Measurements from ENCODE around the gene DEFB125.

DEFB125 gene

DNA sequence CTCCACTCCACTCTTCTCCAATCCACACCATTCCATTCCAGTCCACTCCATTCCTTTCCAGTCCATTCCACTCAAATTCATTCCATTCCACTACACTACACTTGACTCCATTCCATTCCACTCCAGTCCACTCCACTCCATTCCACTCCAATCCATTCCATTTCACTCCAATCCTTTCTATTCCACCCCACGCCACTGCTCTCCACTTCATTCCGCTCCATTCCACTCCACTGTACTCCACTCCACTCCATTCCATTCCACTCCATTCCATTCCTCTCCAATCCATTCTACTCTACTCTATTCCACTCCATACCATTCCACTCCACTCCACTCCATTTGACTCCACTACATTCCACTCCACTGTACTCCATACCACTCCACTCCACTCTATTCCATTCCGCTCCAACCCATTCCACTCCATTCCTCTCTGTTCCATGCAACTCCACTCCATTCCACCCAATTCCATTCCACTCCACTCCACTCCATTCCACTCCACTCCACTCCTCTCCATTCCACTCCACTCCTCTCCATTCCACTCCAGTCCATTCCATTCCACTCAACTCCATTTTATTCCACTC is 23.4 kb upstream of the DEFB125 start:
- TF ChIP-seq EGR1 (IDR thresholded peaks at IDR 0.05) (no peak), ZBTB7A (IDR thresholded peaks at IDR 0.05; ENCODE audit: low read depth) (no peak), TEAD4 (IDR thresholded peaks at IDR 0.05) (no peak), CEBPB (IDR thresholded peaks at IDR 0.05) (no peak), TAF1 (IDR thresholded peaks at IDR 0.05; ENCODE audit: low read depth) (no peak), NFIC (IDR thresholded peaks at IDR 0.05) (no peak), YY1 (IDR thresholded peaks at IDR 0.05; ENCODE audit: low read depth) (no peak), RAD21 (IDR thresholded peaks at IDR 0.05; ENCODE audit: low read depth) (no peak), TCF12 (IDR thresholded peaks at IDR 0.05; ENCODE audit: low read depth) (no peak), EP300 (IDR thresholded peaks at IDR 0.05; ENCODE audit: borderline replicate concordance) (no peak)
- TF ChIP-seq, protein P1, sequence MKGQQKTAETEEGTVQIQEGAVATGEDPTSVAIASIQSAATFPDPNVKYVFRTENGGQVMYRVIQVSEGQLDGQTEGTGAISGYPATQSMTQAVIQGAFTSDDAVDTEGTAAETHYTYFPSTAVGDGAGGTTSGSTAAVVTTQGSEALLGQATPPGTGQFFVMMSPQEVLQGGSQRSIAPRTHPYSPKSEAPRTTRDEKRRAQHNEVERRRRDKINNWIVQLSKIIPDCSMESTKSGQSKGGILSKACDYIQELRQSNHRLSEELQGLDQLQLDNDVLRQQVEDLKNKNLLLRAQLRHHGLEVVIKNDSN (IDR thresholded peaks at IDR 0.05), result no peak
- TF ChIP-seq, protein P2, sequence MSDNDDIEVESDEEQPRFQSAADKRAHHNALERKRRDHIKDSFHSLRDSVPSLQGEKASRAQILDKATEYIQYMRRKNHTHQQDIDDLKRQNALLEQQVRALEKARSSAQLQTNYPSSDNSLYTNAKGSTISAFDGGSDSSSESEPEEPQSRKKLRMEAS (IDR thresholded peaks at IDR 0.05), result no peak

- TF ChIP-seq TEAD4 (IDR thresholded peaks at IDR 0.05), result no peak
- TF ChIP-seq, protein P2 (IDR thresholded peaks at IDR 0.05), result no peak
- no peak for TF ChIP-seq ZBTB7A (IDR thresholded peaks at IDR 0.05; ENCODE audit: low read depth)
- TF ChIP-seq FOXM1 (IDR thresholded peaks at IDR 0.05; ENCODE audit: borderline replicate concordance, low read depth), result no peak
- TF ChIP-seq NFIC (IDR thresholded peaks at IDR 0.05), result no peak
- TF ChIP-seq, protein P1 (IDR thresholded peaks at IDR 0.05), result no peak
These were observed 22.6 kb upstream of the DEFB125 start for GRCh38 chr20:64766-65322.

- TF ChIP-seq TCF12 (IDR thresholded peaks at IDR 0.05; ENCODE audit: low read depth) (no peak), FOXM1 (IDR thresholded peaks at IDR 0.05; ENCODE audit: borderline replicate concordance, low read depth) (no peak), CREB1 (IDR thresholded peaks at IDR 0.05; ENCODE audit: low read depth) (no peak), TEAD4 (IDR thresholded peaks at IDR 0.05) (no peak), RAD21 (IDR thresholded peaks at IDR 0.05; ENCODE audit: low read depth) (no peak), TAF1 (IDR thresholded peaks at IDR 0.05; ENCODE audit: low read depth) (no peak), CEBPB (IDR thresholded peaks at IDR 0.05) (no peak), YY1 (IDR thresholded peaks at IDR 0.05; ENCODE audit: low read depth) (no peak), EP300 (IDR thresholded peaks at IDR 0.05; ENCODE audit: borderline replicate concordance) (no peak), EGR1 (IDR thresholded peaks at IDR 0.05) (no peak), NFIC (IDR thresholded peaks at IDR 0.05) (no peak), REST (IDR thresholded peaks at IDR 0.05; ENCODE audit: low read depth) (no peak), ZBTB7A (IDR thresholded peaks at IDR 0.05; ENCODE audit: low read depth) (no peak)
- TF ChIP-seq, protein P2 (IDR thresholded peaks at IDR 0.05), result no peak
- TF ChIP-seq, protein P1 (IDR thresholded peaks at IDR 0.05), result no peak
These were observed 10.2 kb upstream of the DEFB125 start for GRCh38 chr20:77231-77630.

- no peak for TF ChIP-seq EP300 (IDR thresholded peaks at IDR 0.05; ENCODE audit: borderline replicate concordance)
- TF ChIP-seq TEAD4 (IDR thresholded peaks at IDR 0.05), result no peak
- TF ChIP-seq CEBPB (IDR thresholded peaks at IDR 0.05), result no peak
- TF ChIP-seq YY1 (IDR thresholded peaks at IDR 0.05; ENCODE audit: low read depth), result no peak
- TF ChIP-seq ZBTB7A (IDR thresholded peaks at IDR 0.05; ENCODE audit: low read depth), result no peak
- TF ChIP-seq NFIC (IDR thresholded peaks at IDR 0.05), result no peak
- no peak for TF ChIP-seq REST (IDR thresholded peaks at IDR 0.05; ENCODE audit: low read depth)
- no peak for TF ChIP-seq TCF12 (IDR thresholded peaks at IDR 0.05; ENCODE audit: low read depth)
- TF ChIP-seq, protein P1 (IDR thresholded peaks at IDR 0.05), result no peak
- TF ChIP-seq RAD21 (IDR thresholded peaks at IDR 0.05; ENCODE audit: low read depth), result no peak
- TF ChIP-seq, protein P2 (IDR thresholded peaks at IDR 0.05), result no peak
- no peak for TF ChIP-seq CREB1 (IDR thresholded peaks at IDR 0.05; ENCODE audit: low read depth)
- TF ChIP-seq FOXM1 (IDR thresholded peaks at IDR 0.05; ENCODE audit: borderline replicate concordance, low read depth), result no peak
- TF ChIP-seq TAF1 (IDR thresholded peaks at IDR 0.05; ENCODE audit: low read depth), result no peak
- TF ChIP-seq EGR1 (IDR thresholded peaks at IDR 0.05), result no peak
These were observed 9.1 kb upstream of the DEFB125 start for GRCh38 chr20:78338-78737.

Data from Ishikawa (cell line).